ENCODE results near the gene PARD3B.

PARD3B gene

DNA sequence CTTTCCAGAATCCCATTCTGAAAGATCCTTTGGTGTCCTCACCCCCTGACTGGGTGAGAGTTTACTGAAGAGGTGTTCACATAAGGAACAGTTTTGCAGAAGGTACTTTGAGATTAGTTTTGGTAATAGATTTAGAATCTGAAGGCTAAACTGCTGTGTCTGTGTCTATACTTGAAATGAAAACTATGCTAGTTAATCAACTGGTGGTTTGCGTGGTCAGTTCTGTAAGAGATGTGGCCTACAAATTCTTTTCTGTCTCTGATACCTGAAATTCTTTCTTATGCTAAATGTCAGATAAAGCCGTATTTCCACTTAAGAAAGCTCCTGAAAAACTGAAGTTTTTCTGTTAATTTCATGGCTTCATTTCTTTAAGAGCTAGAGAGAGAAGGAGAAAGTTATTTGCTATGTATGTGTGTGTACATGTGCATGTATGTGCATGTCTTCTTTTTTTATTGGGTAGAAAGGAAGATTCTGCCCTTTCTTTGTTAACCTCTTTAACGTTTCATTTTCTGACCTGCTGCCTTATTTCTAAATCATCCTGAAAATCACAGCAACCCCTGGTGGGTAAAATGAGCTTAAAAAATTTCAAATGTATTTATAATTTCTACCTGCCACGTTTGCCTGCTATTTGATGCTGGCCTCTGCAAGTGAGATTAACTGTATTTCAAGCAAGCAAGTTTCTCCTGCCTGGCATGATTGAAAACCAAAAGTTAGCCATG is 585.0 kb downstream of the PARD3B start:
- H3K27me3 ChIP-seq (replicated peaks; ENCODE audit: control insufficient read depth, insufficient read depth, low read length) = no peaks in the 10 kb centered on the region; the same call in 1 of the 2 replicates
- TF ChIP-seq, protein P1, sequence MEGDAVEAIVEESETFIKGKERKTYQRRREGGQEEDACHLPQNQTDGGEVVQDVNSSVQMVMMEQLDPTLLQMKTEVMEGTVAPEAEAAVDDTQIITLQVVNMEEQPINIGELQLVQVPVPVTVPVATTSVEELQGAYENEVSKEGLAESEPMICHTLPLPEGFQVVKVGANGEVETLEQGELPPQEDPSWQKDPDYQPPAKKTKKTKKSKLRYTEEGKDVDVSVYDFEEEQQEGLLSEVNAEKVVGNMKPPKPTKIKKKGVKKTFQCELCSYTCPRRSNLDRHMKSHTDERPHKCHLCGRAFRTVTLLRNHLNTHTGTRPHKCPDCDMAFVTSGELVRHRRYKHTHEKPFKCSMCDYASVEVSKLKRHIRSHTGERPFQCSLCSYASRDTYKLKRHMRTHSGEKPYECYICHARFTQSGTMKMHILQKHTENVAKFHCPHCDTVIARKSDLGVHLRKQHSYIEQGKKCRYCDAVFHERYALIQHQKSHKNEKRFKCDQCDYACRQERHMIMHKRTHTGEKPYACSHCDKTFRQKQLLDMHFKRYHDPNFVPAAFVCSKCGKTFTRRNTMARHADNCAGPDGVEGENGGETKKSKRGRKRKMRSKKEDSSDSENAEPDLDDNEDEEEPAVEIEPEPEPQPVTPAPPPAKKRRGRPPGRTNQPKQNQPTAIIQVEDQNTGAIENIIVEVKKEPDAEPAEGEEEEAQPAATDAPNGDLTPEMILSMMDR (IDR thresholded peaks at IDR 0.05; ENCODE audit: insufficient read depth, low read length, poor library complexity, severe bottlenecking) = no peak
- no peak overlapping the region for H3K4me3 ChIP-seq (replicated peaks; ENCODE audit: low read depth, low read length)

DNA sequence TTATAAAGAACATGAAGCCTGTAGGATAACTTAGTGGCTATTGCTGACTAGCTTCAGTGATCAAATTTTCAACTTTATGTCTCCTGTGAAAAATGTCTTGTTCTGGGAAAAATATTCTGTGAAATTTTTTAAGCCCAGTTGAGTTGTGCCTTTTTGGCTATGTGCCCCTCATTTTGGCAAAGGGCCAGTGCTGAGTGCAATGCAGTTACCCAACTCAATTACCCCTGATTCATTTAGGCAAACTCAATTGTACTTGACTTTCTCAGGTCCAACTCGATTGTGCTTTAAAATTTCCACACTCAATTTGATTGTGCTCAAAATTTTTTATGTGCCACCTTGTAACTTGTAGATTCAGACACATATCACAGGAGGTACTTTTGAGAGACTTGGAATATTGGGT is 588.3 kb downstream of the PARD3B start:
- TF ChIP-seq, protein P1 (IDR thresholded peaks at IDR 0.05; ENCODE audit: insufficient read depth, low read length, poor library complexity, severe bottlenecking) = no peak
- DNase-seq (ENCODE audit: extremely low read depth, insufficient read length) = no peak
- Histone ChIP-seq H3K27me3 (replicated peaks; ENCODE audit: control insufficient read depth, insufficient read depth, low read length) (no peaks in the 10 kb centered on the region; the same call in 1 of the 2 replicates), H3K36me3 (ENCODE audit: control insufficient read depth, insufficient read depth, low read length) (no peaks in the 10 kb centered on the region), H3K4me3 (replicated peaks; ENCODE audit: low read depth, low read length) (no peak overlapping the region)

More for the DNA sequence above, 585.0 kb downstream of the PARD3B start:
- DNase-seq (ENCODE audit: extremely low read depth, insufficient read length) = no peak
- no peaks in the 10 kb centered on the region for H3K36me3 ChIP-seq (ENCODE audit: control insufficient read depth, insufficient read depth, low read length)

DNA sequence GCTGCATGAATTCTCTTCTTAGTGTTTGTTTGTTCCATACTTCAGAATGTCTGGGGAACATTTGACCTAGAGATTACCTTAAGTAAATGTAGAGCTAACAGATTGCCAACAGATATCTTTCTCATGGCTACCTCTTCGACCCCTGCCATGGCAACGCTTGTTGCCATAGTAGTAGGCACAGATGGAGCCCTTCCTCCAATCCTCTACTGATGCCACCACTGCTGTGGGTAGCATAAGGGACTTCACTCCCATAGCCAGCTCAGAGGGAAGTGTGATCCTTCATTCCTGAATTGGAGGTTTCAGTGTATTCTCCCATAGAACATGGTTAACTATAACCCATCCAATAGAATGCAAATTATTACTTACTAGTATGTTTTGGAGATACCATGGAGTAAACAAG is 593.5 kb downstream of the PARD3B start:
- H3K4me3 ChIP-seq (replicated peaks; ENCODE audit: low read depth, low read length) = no peak overlapping the region
- TF ChIP-seq, protein P1 (IDR thresholded peaks at IDR 0.05; ENCODE audit: insufficient read depth, low read length, poor library complexity, severe bottlenecking) = no peak
- H3K27me3 ChIP-seq (replicated peaks; ENCODE audit: control insufficient read depth, insufficient read depth, low read length) = no peaks in the 10 kb centered on the region; the same call in 1 of the 2 replicates
- no peak for DNase-seq (ENCODE audit: extremely low read depth, insufficient read length)
- no peaks in the 10 kb centered on the region for H3K36me3 ChIP-seq (ENCODE audit: control insufficient read depth, insufficient read depth, low read length)

DNA sequence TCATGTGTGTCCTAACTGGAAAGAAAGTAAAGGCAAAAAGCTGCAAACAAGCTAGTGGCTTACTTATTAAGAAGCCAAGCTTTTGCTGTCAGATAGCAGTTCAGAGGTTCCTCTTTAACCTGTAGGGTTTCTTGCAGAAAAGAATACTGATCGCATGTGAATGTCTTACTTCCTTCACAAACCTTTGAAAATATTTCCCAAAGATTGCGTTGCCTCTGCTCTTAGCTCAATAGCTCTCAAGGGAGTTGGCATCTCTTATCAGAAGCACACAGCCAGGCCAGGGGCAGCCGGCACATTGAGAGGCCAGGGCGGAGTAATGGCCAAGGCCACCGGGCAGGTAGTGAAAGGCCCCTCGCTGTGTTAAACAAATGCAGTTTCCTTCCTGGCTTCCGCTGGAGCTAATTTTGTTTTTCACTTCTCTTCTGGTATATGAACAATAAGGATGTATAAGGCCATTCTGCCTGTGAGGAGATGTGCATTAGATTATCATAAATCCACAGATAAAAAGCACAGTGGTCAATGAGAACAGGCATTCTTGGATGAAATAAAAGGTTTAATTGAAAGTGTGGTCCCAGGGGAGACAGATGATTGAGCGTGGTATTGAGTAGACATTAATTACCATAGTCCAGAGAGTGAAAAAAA is 594.7 kb downstream of the PARD3B start:
- no peak for DNase-seq (ENCODE audit: extremely low read depth, insufficient read length)
- TF ChIP-seq, protein P1 (IDR thresholded peaks at IDR 0.05; ENCODE audit: insufficient read depth, low read length, poor library complexity, severe bottlenecking) = no peak
- Histone ChIP-seq H3K4me3 (replicated peaks; ENCODE audit: low read depth, low read length) (no peak overlapping the region), H3K27me3 (replicated peaks; ENCODE audit: control insufficient read depth, insufficient read depth, low read length) (no peaks in the 10 kb centered on the region), H3K36me3 (ENCODE audit: control insufficient read depth, insufficient read depth, low read length) (no peaks in the 10 kb centered on the region)

DNA sequence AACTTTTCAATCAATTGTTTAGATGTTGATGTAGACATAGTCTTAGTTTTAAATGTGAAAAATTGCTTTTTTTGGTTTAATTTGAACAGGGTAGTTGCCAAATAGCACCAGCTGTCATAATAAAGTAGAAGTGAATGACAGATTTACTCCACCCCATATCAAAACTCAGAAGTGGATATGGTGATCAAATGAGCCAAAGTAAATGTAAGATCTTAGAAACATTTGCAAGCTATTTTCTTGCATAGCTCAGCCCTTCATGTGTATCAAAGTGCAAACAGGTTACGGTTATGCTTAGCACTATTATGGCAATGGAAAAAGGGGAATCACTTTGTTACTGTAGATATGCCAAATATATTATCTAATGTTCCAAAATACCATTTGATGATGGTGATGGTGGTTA is 596.1 kb downstream of the PARD3B start:
- TF ChIP-seq, protein P1 (IDR thresholded peaks at IDR 0.05; ENCODE audit: insufficient read depth, low read length, poor library complexity, severe bottlenecking) = no peak
- Histone ChIP-seq H3K4me3 (replicated peaks; ENCODE audit: low read depth, low read length) (no peak overlapping the region), H3K27me3 (replicated peaks; ENCODE audit: control insufficient read depth, insufficient read depth, low read length) (no peaks in the 10 kb centered on the region)

More for the DNA sequence above, 596.1 kb downstream of the PARD3B start:
- H3K36me3 ChIP-seq (ENCODE audit: control insufficient read depth, insufficient read depth, low read length) = no peaks in the 10 kb centered on the region
- no peak for DNase-seq (ENCODE audit: extremely low read depth, insufficient read length)
